B cell (primary cell): ENCODE results near the gene ZNF598.

ENCODE experiments used
- EZH2 ChIP-seq: IDR thresholded peaks from 2 replicates; pipeline ENCODE4 v1.6.1; 2012; ENCODE audit warnings: borderline replicate concordance, low read depth, mild to moderate bottlenecking, moderate library complexity, low read length; ENCODE audit not compliant: insufficient read depth, poor library complexity, severe bottlenecking
- TF ChIP-seq, protein P1 (sequence below): fragments of 200-600 bp; IDR thresholded peaks from one replicate; pipeline ENCODE4 v1.8.0; 2022; ENCODE audit warnings: antibody characterized with exemption, mild to moderate bottlenecking

DNA sequence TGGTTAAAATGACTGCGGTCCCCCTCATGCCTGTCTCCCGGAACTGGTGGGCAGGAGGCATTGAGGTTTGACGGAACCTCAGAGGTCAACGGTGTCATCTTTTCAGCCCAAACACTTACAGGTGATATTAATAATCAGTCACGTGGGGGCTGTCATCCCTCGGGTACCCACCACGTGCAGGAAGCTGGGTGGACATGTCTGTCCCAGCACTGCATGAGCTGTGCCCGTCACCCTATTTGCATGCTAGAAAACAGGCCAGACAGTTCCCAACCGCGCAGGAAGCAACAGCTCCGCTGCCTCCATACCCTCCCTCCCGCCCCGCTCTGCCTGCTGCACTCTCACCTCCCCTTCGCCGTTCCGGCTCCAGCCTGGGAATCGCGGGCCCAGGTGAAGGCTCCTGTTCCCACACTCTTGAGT, 18.5 kb downstream of the ZNF598 start:
- TF ChIP-seq, protein P1, sequence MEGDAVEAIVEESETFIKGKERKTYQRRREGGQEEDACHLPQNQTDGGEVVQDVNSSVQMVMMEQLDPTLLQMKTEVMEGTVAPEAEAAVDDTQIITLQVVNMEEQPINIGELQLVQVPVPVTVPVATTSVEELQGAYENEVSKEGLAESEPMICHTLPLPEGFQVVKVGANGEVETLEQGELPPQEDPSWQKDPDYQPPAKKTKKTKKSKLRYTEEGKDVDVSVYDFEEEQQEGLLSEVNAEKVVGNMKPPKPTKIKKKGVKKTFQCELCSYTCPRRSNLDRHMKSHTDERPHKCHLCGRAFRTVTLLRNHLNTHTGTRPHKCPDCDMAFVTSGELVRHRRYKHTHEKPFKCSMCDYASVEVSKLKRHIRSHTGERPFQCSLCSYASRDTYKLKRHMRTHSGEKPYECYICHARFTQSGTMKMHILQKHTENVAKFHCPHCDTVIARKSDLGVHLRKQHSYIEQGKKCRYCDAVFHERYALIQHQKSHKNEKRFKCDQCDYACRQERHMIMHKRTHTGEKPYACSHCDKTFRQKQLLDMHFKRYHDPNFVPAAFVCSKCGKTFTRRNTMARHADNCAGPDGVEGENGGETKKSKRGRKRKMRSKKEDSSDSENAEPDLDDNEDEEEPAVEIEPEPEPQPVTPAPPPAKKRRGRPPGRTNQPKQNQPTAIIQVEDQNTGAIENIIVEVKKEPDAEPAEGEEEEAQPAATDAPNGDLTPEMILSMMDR = no peak
- TF ChIP-seq EZH2 = no peak
